Measurements from ENCODE around the gene AGFG1. TPM values are rescaled to one million over a fixed set of nuclear protein-coding genes. Genes with fewer than 3 reads are reported as not detected.

The AGFG1 gene
- total RNA-seq, 1 donor from 2014 or later = 49.5 TPM

DNA sequence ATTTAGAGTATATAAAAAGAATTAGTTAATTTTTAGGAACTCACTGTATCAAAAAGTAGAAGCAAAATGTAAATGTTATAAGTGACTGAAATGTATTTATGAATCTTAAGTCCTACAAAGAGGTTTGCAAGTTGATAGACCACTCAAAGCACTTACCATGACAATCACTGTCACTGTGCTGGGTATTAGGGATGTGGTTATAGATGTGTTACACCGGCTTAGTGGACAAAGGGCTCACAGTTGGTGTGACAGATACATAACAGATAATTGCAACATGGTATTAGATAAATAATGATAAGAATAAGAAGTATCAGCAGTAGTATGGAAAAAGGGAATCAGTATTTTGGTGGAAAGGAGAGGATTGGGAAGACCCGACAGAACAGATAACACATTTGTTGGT, 21.6 kb downstream of the AGFG1 start:
- no peak overlapping the region for H3K4me3 Mint-ChIP-seq (ENCODE audit: unreplicated experiment)
- H3K27me3 Mint-ChIP-seq (ENCODE audit: low read depth) = no peaks in the 10 kb centered on the region
- DNase-seq (ENCODE audit: low spot score) = no peak
- H3K4me1 Mint-ChIP-seq (ENCODE audit: low read depth) = peaks cover 14% of the 10 kb centered on the region
- no peak overlapping the region for H3K27ac Mint-ChIP-seq (ENCODE audit: unreplicated experiment)
- H3K9me3 Mint-ChIP-seq (ENCODE audit: low read depth) = no peaks in the 10 kb centered on the region
- TF ChIP-seq, protein P1, sequence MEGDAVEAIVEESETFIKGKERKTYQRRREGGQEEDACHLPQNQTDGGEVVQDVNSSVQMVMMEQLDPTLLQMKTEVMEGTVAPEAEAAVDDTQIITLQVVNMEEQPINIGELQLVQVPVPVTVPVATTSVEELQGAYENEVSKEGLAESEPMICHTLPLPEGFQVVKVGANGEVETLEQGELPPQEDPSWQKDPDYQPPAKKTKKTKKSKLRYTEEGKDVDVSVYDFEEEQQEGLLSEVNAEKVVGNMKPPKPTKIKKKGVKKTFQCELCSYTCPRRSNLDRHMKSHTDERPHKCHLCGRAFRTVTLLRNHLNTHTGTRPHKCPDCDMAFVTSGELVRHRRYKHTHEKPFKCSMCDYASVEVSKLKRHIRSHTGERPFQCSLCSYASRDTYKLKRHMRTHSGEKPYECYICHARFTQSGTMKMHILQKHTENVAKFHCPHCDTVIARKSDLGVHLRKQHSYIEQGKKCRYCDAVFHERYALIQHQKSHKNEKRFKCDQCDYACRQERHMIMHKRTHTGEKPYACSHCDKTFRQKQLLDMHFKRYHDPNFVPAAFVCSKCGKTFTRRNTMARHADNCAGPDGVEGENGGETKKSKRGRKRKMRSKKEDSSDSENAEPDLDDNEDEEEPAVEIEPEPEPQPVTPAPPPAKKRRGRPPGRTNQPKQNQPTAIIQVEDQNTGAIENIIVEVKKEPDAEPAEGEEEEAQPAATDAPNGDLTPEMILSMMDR (IDR thresholded peaks at IDR 0.05) = no peak
- no peaks in the 10 kb centered on the region for H3K36me3 Mint-ChIP-seq (ENCODE audit: low read depth)

DNA sequence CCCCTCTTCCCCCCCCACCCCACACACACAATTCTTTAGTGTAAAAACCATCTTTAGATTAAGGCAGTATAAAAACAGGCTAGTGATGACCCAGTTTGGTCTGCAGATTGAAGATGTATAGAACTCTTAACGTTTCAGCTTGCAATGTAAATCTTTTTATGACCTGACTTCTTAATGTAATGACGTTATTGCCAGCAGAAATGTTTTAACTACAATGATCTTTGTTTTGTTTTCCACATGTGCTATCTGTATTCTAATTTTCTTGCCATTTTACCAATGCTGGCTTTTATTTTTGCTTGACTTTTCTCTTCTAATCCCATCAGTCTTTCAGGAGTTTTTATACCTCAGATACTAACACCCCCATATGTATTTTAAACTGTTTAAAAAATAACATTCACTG, 25.2 kb downstream of the AGFG1 start:
- Mint-ChIP-seq H3K36me3 (ENCODE audit: low read depth) (no peaks in the 10 kb centered on the region), H3K27ac (ENCODE audit: unreplicated experiment) (no peak overlapping the region), H3K9me3 (ENCODE audit: low read depth) (no peaks in the 10 kb centered on the region), H3K4me1 (ENCODE audit: low read depth) (peaks cover 9% of the 10 kb centered on the region), H3K27me3 (ENCODE audit: low read depth) (no peaks in the 10 kb centered on the region), H3K4me3 (ENCODE audit: unreplicated experiment) (no peak overlapping the region)
- TF ChIP-seq, protein P1 (IDR thresholded peaks at IDR 0.05) = no peak
- no peak for DNase-seq (ENCODE audit: low spot score)

DNA sequence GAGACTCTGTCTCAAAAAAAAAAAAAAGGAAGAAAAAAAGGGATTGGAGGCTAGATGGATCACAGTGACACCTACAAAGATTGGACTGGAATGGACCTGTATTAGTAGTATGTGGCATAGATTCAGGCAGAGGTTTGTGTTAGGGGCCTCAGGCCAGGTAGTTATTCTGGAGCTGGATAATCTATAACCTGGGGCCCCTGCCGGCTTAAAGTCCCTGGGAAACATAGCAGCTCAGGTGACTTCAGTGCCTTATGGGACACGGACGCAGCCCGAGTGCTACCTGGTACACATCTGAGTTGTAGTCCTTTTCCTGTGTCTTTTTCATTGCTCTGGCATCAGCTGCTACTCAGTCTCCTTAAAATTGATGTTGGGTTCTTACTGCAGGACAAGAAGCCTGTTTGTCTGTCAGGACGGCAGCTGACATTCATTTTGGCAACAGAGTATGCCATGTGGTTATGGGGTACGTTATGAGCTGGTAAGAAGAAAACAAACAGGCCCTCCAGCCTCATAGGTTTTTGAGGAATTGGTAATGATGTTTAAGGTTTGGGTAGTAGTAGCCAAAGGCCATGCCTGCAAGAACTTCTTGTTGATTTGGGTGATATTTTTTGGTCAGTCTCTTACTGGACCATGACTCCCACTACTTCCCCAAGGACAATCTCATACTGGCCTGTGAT, 27.8 kb downstream of the AGFG1 start:
- H3K27me3 Mint-ChIP-seq (ENCODE audit: low read depth) = no peaks in the 10 kb centered on the region
- H3K27ac Mint-ChIP-seq (ENCODE audit: unreplicated experiment) = no peak overlapping the region
- TF ChIP-seq, protein P1 (IDR thresholded peaks at IDR 0.05) = no peak
- DNase-seq (ENCODE audit: low spot score) = no peak
- no peaks in the 10 kb centered on the region for H3K36me3 Mint-ChIP-seq (ENCODE audit: low read depth)
- H3K9me3 Mint-ChIP-seq (ENCODE audit: low read depth) = no peaks in the 10 kb centered on the region
- no peak overlapping the region for H3K4me3 Mint-ChIP-seq (ENCODE audit: unreplicated experiment)
- peaks cover 24% of the 10 kb centered on the region for H3K4me1 Mint-ChIP-seq (ENCODE audit: low read depth)

DNA sequence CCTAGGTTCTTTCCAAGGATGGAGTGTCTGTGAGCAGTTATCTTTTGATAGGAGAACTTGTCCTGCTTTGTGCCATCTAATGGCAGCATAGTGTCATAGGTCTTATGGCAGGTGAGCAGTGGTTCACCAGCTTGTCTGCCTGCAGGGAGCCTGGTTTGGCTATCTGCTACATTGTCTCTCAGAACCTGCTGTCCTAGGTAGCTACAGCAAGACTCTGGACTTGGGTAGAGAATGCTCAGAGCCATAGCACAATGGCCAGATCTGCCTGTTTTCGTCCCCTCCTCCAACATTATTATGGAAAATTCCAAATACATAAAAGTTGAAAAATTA, 28.3 kb downstream of the AGFG1 start:
- H3K4me1 Mint-ChIP-seq (ENCODE audit: low read depth) = peaks cover 28% of the 10 kb centered on the region

DNA sequence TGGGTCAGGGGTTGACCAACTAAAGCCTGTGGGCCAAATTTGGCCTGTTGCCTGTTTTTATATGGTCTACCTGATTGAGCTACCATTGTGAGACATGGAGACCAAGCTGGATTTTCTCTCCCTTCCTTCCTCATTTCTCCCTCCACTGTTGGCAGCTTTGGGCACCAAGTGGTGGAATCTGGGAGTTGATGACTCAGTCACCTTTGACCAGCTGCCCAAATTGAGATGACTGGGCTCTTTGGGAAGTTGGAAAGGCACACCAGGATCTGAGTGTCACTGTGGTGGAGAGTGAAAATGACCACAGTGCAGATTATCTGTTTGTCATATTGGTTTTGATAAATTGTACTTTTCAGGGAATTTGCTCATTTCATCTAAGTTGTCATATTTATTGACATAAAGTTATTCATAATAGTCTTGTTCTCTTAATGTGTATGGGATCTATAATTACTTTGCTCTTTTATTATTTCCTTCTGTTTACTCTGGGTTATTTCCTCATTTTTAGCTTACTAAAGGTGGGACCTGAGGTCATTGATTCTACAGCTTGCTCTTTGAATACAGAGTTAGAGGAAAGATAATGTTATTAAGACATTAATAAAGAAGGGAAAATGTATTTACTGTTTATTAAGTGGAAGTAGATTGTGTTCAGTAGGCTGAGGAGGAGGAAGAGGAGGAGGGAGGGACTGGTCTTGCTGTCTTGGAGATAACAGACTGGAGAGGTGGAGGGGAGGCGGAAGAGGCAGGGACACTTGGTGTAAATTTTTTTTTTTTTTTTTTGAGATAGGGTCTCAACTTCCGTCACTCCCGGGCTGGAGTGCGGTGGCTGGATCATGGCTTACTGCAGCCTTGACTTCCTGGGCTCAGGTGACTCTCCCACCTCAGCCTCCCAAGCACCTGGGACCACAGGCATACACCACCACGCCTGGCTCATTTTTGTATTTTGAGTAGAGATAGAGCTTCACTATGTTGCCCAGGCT, 31.8 kb downstream of the AGFG1 start:
- H3K9me3 Mint-ChIP-seq (ENCODE audit: low read depth) = no peaks in the 10 kb centered on the region
- no peaks in the 10 kb centered on the region for H3K27me3 Mint-ChIP-seq (ENCODE audit: low read depth)
- TF ChIP-seq, protein P1 (IDR thresholded peaks at IDR 0.05) = no peak
- H3K36me3 Mint-ChIP-seq (ENCODE audit: low read depth) = no peaks in the 10 kb centered on the region
- no peak for DNase-seq (ENCODE audit: low spot score)
- H3K4me3 Mint-ChIP-seq (ENCODE audit: unreplicated experiment) = no peak overlapping the region
- peaks cover 38% of the 10 kb centered on the region for H3K4me1 Mint-ChIP-seq (ENCODE audit: low read depth)
- H3K27ac Mint-ChIP-seq (ENCODE audit: unreplicated experiment) = peak overlapping the region; percentile 60

More for the DNA sequence above, 28.3 kb downstream of the AGFG1 start:
- TF ChIP-seq, protein P1 (IDR thresholded peaks at IDR 0.05) = no peak
- Mint-ChIP-seq H3K9me3 (ENCODE audit: low read depth) (no peaks in the 10 kb centered on the region), H3K27ac (ENCODE audit: unreplicated experiment) (no peak overlapping the region), H3K27me3 (ENCODE audit: low read depth) (no peaks in the 10 kb centered on the region), H3K4me3 (ENCODE audit: unreplicated experiment) (no peak overlapping the region), H3K36me3 (ENCODE audit: low read depth) (no peaks in the 10 kb centered on the region)
- no peak for DNase-seq (ENCODE audit: low spot score)
